K562 treated with DMSO at 1 percent for 24 hours (cell line): ENCODE measurements around the gene PDE6C. TPM values are rescaled to one million over a fixed set of nuclear protein-coding genes. Genes with fewer than 3 reads are reported as not detected.

Experiments
- total RNA-seq: library from RNA; unstranded; fragments of 300-600 nt; gene quantifications from 2 replicates; pipeline ENCODE4 v1.2.3, GENCODE V29; 2022; ENCODE audit warnings: low read depth; ENCODE audit not compliant: insufficient read depth

PDE6C gene
- not detected in 2 replicates for total RNA-seq

GRCh38 chr10:93612311-93612710, at the start of gene PDE6C:
TSS of gene PDE6C (plus strand) at chr10:93612537. CDS start at chr10:93612726, 189 bp downstream.

GRCh38 chr10:93566435-93567276, 45.7 kb upstream of the PDE6C start, which contains the start of gene FFAR4:
TSS of gene FFAR4 (plus strand) at chr10:93566665. CDS start at chr10:93566721, 56 bp downstream.

DNA sequence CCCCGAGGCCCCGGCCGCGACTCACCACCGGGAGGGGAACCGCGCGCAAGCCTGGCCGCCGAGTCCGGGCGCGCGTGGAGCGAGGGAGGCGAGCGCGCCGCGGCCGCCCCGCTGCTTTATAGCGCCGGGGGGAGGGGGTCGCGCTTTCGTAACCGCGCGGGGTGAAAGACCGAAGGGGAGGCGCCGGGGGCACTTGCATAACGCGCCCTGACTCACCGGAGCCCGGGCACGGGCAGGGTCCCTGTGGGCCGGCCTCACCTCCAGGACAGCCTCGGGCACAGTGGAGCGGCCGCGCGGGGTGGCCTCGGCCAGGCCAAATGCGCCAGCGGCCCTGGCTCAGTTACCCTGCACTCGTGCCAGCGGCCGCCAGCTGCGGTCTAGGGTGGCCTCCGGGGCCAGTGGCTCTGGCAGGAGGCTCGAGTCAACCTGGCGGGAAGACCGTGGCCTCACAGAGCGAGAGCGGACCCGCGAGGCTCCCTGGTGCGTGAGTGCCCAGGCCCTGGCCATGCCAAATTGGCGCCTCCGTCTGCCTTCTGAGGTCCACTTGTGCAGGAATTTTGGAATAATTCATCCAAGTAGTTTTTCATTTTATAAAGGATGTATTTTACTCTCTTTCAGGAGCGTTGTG, 11.1 kb upstream of the PDE6C start, which contains the start of gene RBP4:
TSS of gene RBP4 (minus strand) at position 90 of the 628 bp plus-strand sequence. CDS start 207 bp downstream, outside the sequence.

DNA sequence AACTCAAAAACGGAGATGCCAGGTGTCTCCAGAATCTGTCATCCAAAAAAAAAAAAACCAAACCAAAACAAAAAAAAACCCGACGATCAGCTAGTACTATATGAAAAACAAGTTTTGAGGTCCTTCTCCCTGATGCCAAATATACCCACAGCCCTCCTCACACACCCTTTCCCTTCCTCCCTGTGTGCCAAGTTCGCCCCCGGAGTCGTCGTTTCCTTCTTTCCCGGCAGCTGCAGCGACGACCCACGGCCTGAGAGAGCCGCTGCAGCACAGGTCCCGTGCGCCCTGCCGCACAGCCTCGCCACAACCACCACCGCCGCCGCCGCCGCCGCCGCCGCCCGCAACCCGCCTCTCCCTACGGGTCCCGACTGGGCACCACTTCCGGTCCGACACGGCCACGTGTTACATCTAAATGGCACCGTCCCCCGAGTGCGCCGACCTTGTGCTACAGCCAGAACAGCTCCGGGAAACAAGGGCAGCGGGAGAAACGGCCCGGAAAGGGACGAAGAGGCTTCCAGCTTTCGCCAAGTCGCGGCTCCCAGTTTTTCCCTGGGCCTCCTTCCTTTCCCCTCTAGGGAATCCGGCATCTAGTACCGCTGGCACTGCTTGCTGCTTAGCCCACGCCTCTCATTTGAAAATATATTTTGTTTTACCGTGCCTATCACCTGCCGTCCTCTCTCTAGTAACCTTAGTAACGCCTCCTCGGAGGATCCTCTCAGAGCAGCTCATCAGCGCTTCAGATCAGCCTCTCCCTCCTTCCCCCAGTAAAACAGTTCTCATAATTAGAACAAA, 90.1 kb downstream of the PDE6C start, which contains the start of gene FRA10AC1:
TSS of gene FRA10AC1 (minus strand) at position 383 of the 792 bp plus-strand sequence. CDS start 2,486 bp downstream, outside the sequence.

Other genes with a start within 250 kb of the PDE6C start
- not detected in 2 replicates for gene MYOF, start 130.2 kb upstream of the PDE6C start, total RNA-seq
- 8.9 and 11.2 TPM in 2 replicates for gene CEP55, start 115.9 kb upstream of the PDE6C start, total RNA-seq
- gene FFAR4, start 45.9 kb upstream of the PDE6C start, total RNA-seq: not detected in 2 replicates
- not detected in 2 replicates for gene RBP4, start 11.3 kb upstream of the PDE6C start, total RNA-seq
- 2.9 and 4.3 TPM in 2 replicates for gene FRA10AC1, start 90.1 kb downstream of the PDE6C start, total RNA-seq
- not detected in 2 replicates for gene LGI1, start 145.4 kb downstream of the PDE6C start, total RNA-seq